ENCODE results near the gene ZDHHC23. TPM values are rescaled to one million over a fixed set of nuclear protein-coding genes. Genes with fewer than 3 reads are reported as not detected.

ZDHHC23 gene
- total RNA-seq, 2 donors from 2014 or later: 5.6 to 7.0 TPM

- no peak for ATAC-seq
- intact Hi-C loops (cut with DNase I): no loop called here
- Histone ChIP-seq H3K4me3 (no peak overlapping the region), H3K27ac (no peak overlapping the region), H3K27me3 (no peaks in the 10 kb centered on the region), H3K4me1 (no peaks in the 10 kb centered on the region), H3K36me3 (replicated peaks in 1 of 2; ENCODE audit: insufficient read depth in 1 of 2, low read depth in 2 of 2) (peaks cover 2 to 4% of the 10 kb centered on the region in 2 donors), H3K9me3 (no peaks in the 10 kb centered on the region)
- TF ChIP-seq POLR2A (IDR thresholded peaks at IDR 0.05): no peak
- TF ChIP-seq CTCF (IDR thresholded peaks at IDR 0.05): no peak
- 67 to 86% methylated on average over 1 of the region's 1 CpG for WGBS, 2 donors
- no peak for DNase-seq
Observed at GRCh38 chr3:113979916-113980315, 32.1 kb downstream of the ZDHHC23 start.

GRCh38 chr3:113981803-113982202 lies 34.0 kb downstream of the ZDHHC23 start:
- peaks cover 2 to 4% of the 10 kb centered on the region in 2 donors for H3K36me3 ChIP-seq (replicated peaks in 1 of 2; ENCODE audit: insufficient read depth in 1 of 2, low read depth in 2 of 2)
- no peaks in the 10 kb centered on the region for H3K9me3 ChIP-seq
- ATAC-seq (no peak), DNase-seq (no peak)
- no peak for TF ChIP-seq CTCF (IDR thresholded peaks at IDR 0.05)
- TF ChIP-seq POLR2A (IDR thresholded peaks at IDR 0.05): no peak
- intact Hi-C loops (cut with DNase I): no loop called here
- H3K27me3 ChIP-seq: no peaks in the 10 kb centered on the region
- H3K27ac ChIP-seq: no peak overlapping the region
- no peak overlapping the region for H3K4me3 ChIP-seq
- no peaks in the 10 kb centered on the region for H3K4me1 ChIP-seq

GRCh38 chr3:113983544-113983943 lies 35.7 kb downstream of the ZDHHC23 start:
- no peak for ATAC-seq
- Histone ChIP-seq H3K9me3 (no peaks in the 10 kb centered on the region), H3K4me3 (no peak overlapping the region), H3K36me3 (replicated peaks in 1 of 2; ENCODE audit: insufficient read depth in 1 of 2, low read depth in 2 of 2) (no peaks in the 10 kb centered on the region), H3K4me1 (no peaks in the 10 kb centered on the region), H3K27ac (no peak overlapping the region), H3K27me3 (no peaks in the 10 kb centered on the region)
- DNase-seq: no peak
- 47 to 58% methylated on average over 3 of the region's 3 CpGs for WGBS, 2 donors
- intact Hi-C loops (cut with DNase I): no loop called here
- TF ChIP-seq POLR2A (IDR thresholded peaks at IDR 0.05) (no peak), CTCF (IDR thresholded peaks at IDR 0.05) (no peak)

GRCh38 chr3:113985541-113985940 lies 37.7 kb downstream of the ZDHHC23 start:
- no peak for TF ChIP-seq CTCF (IDR thresholded peaks at IDR 0.05)
- TF ChIP-seq POLR2A (IDR thresholded peaks at IDR 0.05): no peak
- Histone ChIP-seq H3K9me3 (no peaks in the 10 kb centered on the region), H3K4me1 (no peaks in the 10 kb centered on the region), H3K27me3 (no peaks in the 10 kb centered on the region), H3K4me3 (no peak overlapping the region), H3K36me3 (replicated peaks in 1 of 2; ENCODE audit: insufficient read depth in 1 of 2, low read depth in 2 of 2) (no peaks in the 10 kb centered on the region), H3K27ac (no peak overlapping the region)
- DNase-seq (no peak), ATAC-seq (no peak)
- intact Hi-C loops (cut with DNase I): no loop called here
- 69 to 72% methylated on average over 4 of the region's 4 CpGs for WGBS, 2 donors

- Histone ChIP-seq H3K4me3 (no peak overlapping the region), H3K36me3 (replicated peaks in 1 of 2; ENCODE audit: insufficient read depth in 1 of 2, low read depth in 2 of 2) (peaks cover 3 to 9% of the 10 kb centered on the region in 2 donors), H3K27ac (no peak overlapping the region), H3K9me3 (peaks cover 0 to 6% (median 0%) of the 10 kb centered on the region in 3 donors), H3K4me1 (peaks cover 5% of the 10 kb centered on the region), H3K27me3 (no peaks in the 10 kb centered on the region)
- ATAC-seq (no peak), DNase-seq (no peak)
- 95 to 99% methylated on average over 5 of the region's 5 CpGs for WGBS, 2 donors
- no peak for TF ChIP-seq CTCF (IDR thresholded peaks at IDR 0.05)
- no peak for TF ChIP-seq POLR2A (IDR thresholded peaks at IDR 0.05)
- intact Hi-C loops (cut with DNase I): no loop called here
Observed at GRCh38 chr3:114005481-114005880, 57.7 kb downstream of the ZDHHC23 start.
